DMS 273 (cell line): ENCODE results near the gene DTX1.
A peak's percentile ranks its signal among the peaks of the same experiment; 100 is the strongest.
"Not testable (repeated sequence)": the region's sequence is repeated elsewhere in the genome, so short reads cannot be mapped to it uniquely, and the experiment has no call there.

Source experiments
- DNase-seq: peaks from one replicate; lab custom pipeline; 2025; ENCODE audit not compliant: unreplicated experiment; lab: John Stamatoyannopoulos, UW

The DTX1 gene

GRCh38 chr12:113136128-113136989 is 79.8 kb downstream of the DTX1 start:
- DNase-seq = peak; percentile 44

- no peak for DNase-seq
Observed at GRCh38 chr12:113136990-113137511, 80.5 kb downstream of the DTX1 start.

GRCh38 chr12:113137861-113138783 is 81.6 kb downstream of the DTX1 start:
- DNase-seq = no peak

- DNase-seq = no peak
Observed at GRCh38 chr12:113138826-113139225, 82.3 kb downstream of the DTX1 start.

- DNase-seq = no peak
Observed at GRCh38 chr12:113140706-113141105, 84.2 kb downstream of the DTX1 start.

- DNase-seq = not testable (repeated sequence)
Observed at GRCh38 chr12:113141716-113142115, 85.2 kb downstream of the DTX1 start.

GRCh38 chr12:113142173-113142885 is 85.8 kb downstream of the DTX1 start:
- peak; percentile 21 for DNase-seq

- DNase-seq = no peak
Observed at GRCh38 chr12:113142886-113143332, 86.4 kb downstream of the DTX1 start.

- DNase-seq = no peak
Observed at GRCh38 chr12:113143959-113144358, 87.4 kb downstream of the DTX1 start.

GRCh38 chr12:113144806-113145205 is 88.3 kb downstream of the DTX1 start:
- no peak for DNase-seq

GRCh38 chr12:113145720-113146551 is 89.4 kb downstream of the DTX1 start:
- DNase-seq = no peak

- DNase-seq = no peak
Observed at GRCh38 chr12:113146999-113147398, 90.5 kb downstream of the DTX1 start.
